Loucy (cell line): ENCODE measurements around the gene PAFAH1B2.

Experiments used
- H2AFZ ChIP-seq: fragments of 200-600 bp; sonication (generic); 2 replicates; pipeline ENCODE4 v1.6.0; 2016; ENCODE audit warnings: antibody characterized with exemption, mild to moderate bottlenecking, low read length, moderate library complexity
- H3F3A ChIP-seq: fragments of 200-600 bp; 2 replicates; pipeline ENCODE4 v1.6.0; 2016; ENCODE audit warnings: antibody characterized with exemption, low read depth, mild to moderate bottlenecking
- H3K27me3 ChIP-seq: fragments of 200-600 bp; sonication (generic); 2 replicates; pipeline ENCODE4 v1.6.1; 2014; ENCODE audit warnings: low read length, mild to moderate bottlenecking; ENCODE audit not compliant: insufficient read depth, poor library complexity, severe bottlenecking
- H3K36me3 ChIP-seq: fragments of 200-600 bp; sonication (generic); 2 replicates; pipeline ENCODE4 v1.6.1; 2016; ENCODE audit warnings: low read length; ENCODE audit not compliant: insufficient read depth
- H3K4me1 ChIP-seq: fragments of 200-600 bp; sonication (generic); 2 replicates; pipeline ENCODE4 v1.5.1; 2014; ENCODE audit warnings: low read length, mild to moderate bottlenecking; ENCODE audit not compliant: insufficient read depth, poor library complexity, severe bottlenecking
- H3K4me2 ChIP-seq: fragments of 200-600 bp; sonication (generic); 2 replicates; pipeline ENCODE4 v1.6.0; 2014; ENCODE audit warnings: antibody characterized with exemption, low read length, low read depth, mild to moderate bottlenecking; ENCODE audit not compliant: poor library complexity, severe bottlenecking
- H3K4me3 ChIP-seq: fragments of 200-600 bp; sonication (generic); 2 replicates; pipeline ENCODE4 v1.5.1; 2014; ENCODE audit warnings: low read length, mild to moderate bottlenecking, mixed read lengths; ENCODE audit not compliant: poor library complexity, severe bottlenecking
- H3K79me2 ChIP-seq: fragments of 200-600 bp; sonication (generic); 2 replicates; pipeline ENCODE4 v1.6.1; 2014; ENCODE audit warnings: low read length; ENCODE audit not compliant: insufficient read depth
- H3K9ac ChIP-seq: fragments of 200-600 bp; sonication (generic); 2 replicates; pipeline ENCODE4 v1.6.0; 2014; ENCODE audit warnings: mild to moderate bottlenecking, low read depth, low read length, moderate library complexity; ENCODE audit not compliant: poor library complexity, severe bottlenecking
- H3K9me2 ChIP-seq: fragments of 200-600 bp; sonication (generic); replicated peaks from 2 replicates; pipeline ENCODE4 v1.6.1; 2016; ENCODE audit warnings: low read depth, low read length, mixed read lengths
- H3K9me3 ChIP-seq: fragments of 200-600 bp; sonication (generic); 2 replicates; pipeline ENCODE4 v1.6.1; 2014; ENCODE audit warnings: mild to moderate bottlenecking, antibody characterized with exemption, low read length, low read depth; ENCODE audit not compliant: insufficient read depth
- H4K20me1 ChIP-seq: fragments of 200-600 bp; sonication (generic); 2 replicates; pipeline ENCODE4 v1.6.0; 2014; ENCODE audit warnings: antibody characterized with exemption, low read length, mild to moderate bottlenecking; ENCODE audit not compliant: insufficient read depth, poor library complexity, severe bottlenecking
- EZH2phosphoT487 ChIP-seq: fragments of 200-600 bp; IDR thresholded peaks from 2 replicates; pipeline ENCODE4 v1.6.1; 2018; ENCODE audit warnings: antibody characterized with exemption, mild to moderate bottlenecking, moderate library complexity, borderline replicate concordance
- TF ChIP-seq, protein P1 (sequence below): fragments of 200-600 bp; sonication (generic); conservative IDR thresholded peaks from 2 replicates; pipeline ENCODE4 v1.5.1; 2014; ENCODE audit warnings: mild to moderate bottlenecking, antibody characterized with exemption, low read length

Gene PAFAH1B2

GRCh38 chr11:117223741-117224689 is 79.9 kb downstream of the PAFAH1B2 start:
- Histone ChIP-seq H2AFZ (no peak overlapping the region), H3K4me1 (no peaks in the 10 kb centered on the region), H3F3A (no peaks in the 10 kb centered on the region), H4K20me1 (no peaks in the 10 kb centered on the region), H3K9me3 (no peaks in the 10 kb centered on the region), H3K9ac (no peak overlapping the region), H3K4me2 (no peak overlapping the region), H3K27me3 (no peaks in the 10 kb centered on the region), H3K4me3 (no peak overlapping the region), H3K9me2 (no peaks in the 10 kb centered on the region), H3K36me3 (peaks cover 35% of the 10 kb centered on the region; the same call in 1 of the 2 replicates), H3K79me2 (peaks cover 2% of the 10 kb centered on the region; the same call in 1 of the 2 replicates)
- TF ChIP-seq, protein P1, sequence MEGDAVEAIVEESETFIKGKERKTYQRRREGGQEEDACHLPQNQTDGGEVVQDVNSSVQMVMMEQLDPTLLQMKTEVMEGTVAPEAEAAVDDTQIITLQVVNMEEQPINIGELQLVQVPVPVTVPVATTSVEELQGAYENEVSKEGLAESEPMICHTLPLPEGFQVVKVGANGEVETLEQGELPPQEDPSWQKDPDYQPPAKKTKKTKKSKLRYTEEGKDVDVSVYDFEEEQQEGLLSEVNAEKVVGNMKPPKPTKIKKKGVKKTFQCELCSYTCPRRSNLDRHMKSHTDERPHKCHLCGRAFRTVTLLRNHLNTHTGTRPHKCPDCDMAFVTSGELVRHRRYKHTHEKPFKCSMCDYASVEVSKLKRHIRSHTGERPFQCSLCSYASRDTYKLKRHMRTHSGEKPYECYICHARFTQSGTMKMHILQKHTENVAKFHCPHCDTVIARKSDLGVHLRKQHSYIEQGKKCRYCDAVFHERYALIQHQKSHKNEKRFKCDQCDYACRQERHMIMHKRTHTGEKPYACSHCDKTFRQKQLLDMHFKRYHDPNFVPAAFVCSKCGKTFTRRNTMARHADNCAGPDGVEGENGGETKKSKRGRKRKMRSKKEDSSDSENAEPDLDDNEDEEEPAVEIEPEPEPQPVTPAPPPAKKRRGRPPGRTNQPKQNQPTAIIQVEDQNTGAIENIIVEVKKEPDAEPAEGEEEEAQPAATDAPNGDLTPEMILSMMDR: no peak
- TF ChIP-seq EZH2phosphoT487: no peak

- Histone ChIP-seq H3K4me3 (no peak overlapping the region), H3K9me3 (no peaks in the 10 kb centered on the region), H3K4me1 (peaks cover 12% of the 10 kb centered on the region), H3F3A (no peaks in the 10 kb centered on the region), H3K4me2 (no peak overlapping the region), H2AFZ (no peak overlapping the region), H3K9me2 (no peaks in the 10 kb centered on the region), H3K36me3 (peaks cover 31% of the 10 kb centered on the region; the same call in 1 of the 2 replicates), H3K27me3 (no peaks in the 10 kb centered on the region), H4K20me1 (no peaks in the 10 kb centered on the region), H3K79me2 (peaks cover 19% of the 10 kb centered on the region), H3K9ac (no peak overlapping the region)
- TF ChIP-seq EZH2phosphoT487: no peak
- TF ChIP-seq, protein P1: no peak
These were observed 81.6 kb downstream of the PAFAH1B2 start for GRCh38 chr11:117225553-117226170.
